Measurements from ENCODE around the gene DCLRE1B.

DCLRE1B gene

DNA sequence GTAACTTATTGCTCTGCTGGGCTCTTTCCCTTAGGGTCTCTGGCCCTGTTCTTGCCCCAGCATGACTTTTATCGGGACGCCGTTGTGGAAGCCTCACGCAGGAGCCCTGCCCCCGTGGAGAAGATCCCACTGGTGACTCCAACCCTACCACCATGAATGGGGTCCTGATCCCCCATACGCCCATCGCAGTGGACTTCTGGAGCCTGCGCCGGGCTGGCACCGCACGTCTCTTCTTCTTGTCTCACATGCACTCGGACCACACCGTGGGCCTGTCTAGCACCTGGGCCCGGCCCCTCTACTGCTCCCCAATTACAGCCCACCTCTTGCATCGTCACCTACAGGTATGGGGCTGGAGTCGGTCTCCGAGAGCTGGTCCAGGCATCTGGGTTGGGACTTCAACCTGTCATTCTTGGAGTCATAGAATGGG lies 322 bp downstream of the DCLRE1B start:
- H3K4me3 ChIP-seq (ENCODE audit: low read depth, low read length), result peak overlapping the region; percentile 95
- no peak for DNase-seq (ENCODE audit: low read depth)
- TF ChIP-seq CTCF (IDR thresholded peaks at IDR 0.05; ENCODE audit: low read depth, low read length, missing control alignments), result no peak

GRCh38 chr1:113912594-113913311 lies 7.6 kb downstream of the DCLRE1B start:
- no peak overlapping the region for H3K4me3 ChIP-seq (ENCODE audit: low read depth, low read length)
- no peak for TF ChIP-seq CTCF (IDR thresholded peaks at IDR 0.05; ENCODE audit: low read depth, low read length, missing control alignments)
- no peak for DNase-seq (ENCODE audit: low read depth)

- no peak for TF ChIP-seq CTCF (IDR thresholded peaks at IDR 0.05; ENCODE audit: low read depth, low read length, missing control alignments)
- H3K4me3 ChIP-seq (ENCODE audit: low read depth, low read length), result no peak overlapping the region
- no peak for DNase-seq (ENCODE audit: low read depth)
Observed at GRCh38 chr1:113913312-113913668, 8.2 kb downstream of the DCLRE1B start.

- no peak for DNase-seq (ENCODE audit: low read depth)
- H3K4me3 ChIP-seq (ENCODE audit: low read depth, low read length), result no peak overlapping the region
- no peak for TF ChIP-seq CTCF (IDR thresholded peaks at IDR 0.05; ENCODE audit: low read depth, low read length, missing control alignments)
Observed at GRCh38 chr1:113913887-113914664, 8.9 kb downstream of the DCLRE1B start.

DNA sequence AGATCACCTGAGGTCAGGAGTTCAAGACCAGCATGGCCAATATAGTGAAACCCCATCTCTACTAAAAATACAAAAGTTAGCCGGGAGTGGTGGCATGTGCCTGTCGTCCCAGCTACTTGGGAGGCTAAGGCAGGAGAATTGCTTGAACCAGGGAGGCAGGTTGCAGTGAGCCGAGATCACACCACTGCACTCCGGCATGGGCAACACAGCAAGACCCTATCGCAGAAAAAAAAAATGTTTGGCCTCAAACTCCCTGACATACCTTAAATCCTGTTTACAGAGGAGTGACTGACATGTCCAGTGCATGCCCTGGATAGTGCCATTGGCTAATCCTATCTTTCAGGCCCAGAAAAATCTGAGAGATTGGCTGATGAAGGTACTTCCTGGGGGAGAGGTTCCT lies 11.8 kb downstream of the DCLRE1B start:
- TF ChIP-seq CTCF (IDR thresholded peaks at IDR 0.05; ENCODE audit: low read depth, low read length, missing control alignments), result no peak
- DNase-seq (ENCODE audit: low read depth), result no peak
- no peak overlapping the region for H3K4me3 ChIP-seq (ENCODE audit: low read depth, low read length)

DNA sequence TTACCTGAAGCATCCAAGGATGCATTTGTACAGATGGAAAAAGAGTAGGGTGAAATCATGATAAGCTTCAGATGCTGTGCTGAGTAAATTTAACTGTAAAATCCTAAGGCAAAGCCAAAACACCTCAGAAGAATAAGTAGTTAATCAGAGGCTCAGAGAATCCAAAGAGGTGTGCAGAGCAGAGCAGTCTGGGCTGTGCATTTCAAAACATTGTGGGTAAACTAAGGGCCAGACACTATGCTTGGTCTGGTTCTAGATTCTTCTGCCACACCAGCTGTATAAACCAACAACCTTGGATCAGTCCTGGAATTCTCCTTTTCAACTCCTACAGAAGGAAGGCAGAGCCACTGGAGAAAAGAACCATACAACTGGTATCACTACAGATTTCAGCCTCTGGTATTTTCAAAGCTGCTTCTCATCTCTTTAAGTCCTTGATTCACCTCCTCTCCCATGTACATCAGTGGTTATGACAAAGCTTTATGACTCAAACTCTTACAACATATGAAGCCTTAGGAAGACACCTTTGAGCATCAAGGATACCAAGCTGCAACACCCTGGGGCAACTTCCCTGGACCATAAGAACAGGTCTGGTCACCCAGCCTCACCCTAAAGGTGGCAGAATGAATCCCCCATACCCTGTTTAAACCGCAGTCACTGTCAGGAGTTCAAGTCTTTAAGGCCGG lies 12.4 kb downstream of the DCLRE1B start:
- DNase-seq (ENCODE audit: low read depth), result no peak
- no peak for TF ChIP-seq CTCF (IDR thresholded peaks at IDR 0.05; ENCODE audit: low read depth, low read length, missing control alignments)
- H3K4me3 ChIP-seq (ENCODE audit: low read depth, low read length), result no peak overlapping the region

All from GM12864 (cell line).